GM13976 (cell line): ENCODE results near the gene DYNLRB1.
"Not testable (repeated sequence)": the region's sequence is repeated elsewhere in the genome, so short reads cannot be mapped to it uniquely, and the experiment has no call there.

Experiments used
- DNase-seq: peaks from one replicate; pipeline ENCODE4 v3.0.0; 2012; ENCODE audit warnings: low spot score
- CTCF ChIP-seq: IDR thresholded peaks from 2 replicates; pipeline ENCODE4 v1.5.1; 2012; ENCODE audit warnings: borderline replicate concordance, mild to moderate bottlenecking; ENCODE audit not compliant: insufficient read depth; ENCODE audit errors: extremely low read depth, missing control alignments, control extremely low read depth
- in situ Hi-C: fragments of 300-500 bp; cut with MboI; formaldehyde crosslinking; loops from one replicate; pipeline ENCODE4 v1.12.0; 2022; ENCODE audit warnings: low sequenced_read_pairs, mixed read lengths, inconsistent platforms; ENCODE audit not compliant: unreplicated experiment

The DYNLRB1 gene

GRCh38 chr20:34485068-34485634 is 31.1 kb upstream of the DYNLRB1 start:
- no peak for DNase-seq
- in situ Hi-C loops: no loop called here
- TF ChIP-seq CTCF: no peak

DNA sequence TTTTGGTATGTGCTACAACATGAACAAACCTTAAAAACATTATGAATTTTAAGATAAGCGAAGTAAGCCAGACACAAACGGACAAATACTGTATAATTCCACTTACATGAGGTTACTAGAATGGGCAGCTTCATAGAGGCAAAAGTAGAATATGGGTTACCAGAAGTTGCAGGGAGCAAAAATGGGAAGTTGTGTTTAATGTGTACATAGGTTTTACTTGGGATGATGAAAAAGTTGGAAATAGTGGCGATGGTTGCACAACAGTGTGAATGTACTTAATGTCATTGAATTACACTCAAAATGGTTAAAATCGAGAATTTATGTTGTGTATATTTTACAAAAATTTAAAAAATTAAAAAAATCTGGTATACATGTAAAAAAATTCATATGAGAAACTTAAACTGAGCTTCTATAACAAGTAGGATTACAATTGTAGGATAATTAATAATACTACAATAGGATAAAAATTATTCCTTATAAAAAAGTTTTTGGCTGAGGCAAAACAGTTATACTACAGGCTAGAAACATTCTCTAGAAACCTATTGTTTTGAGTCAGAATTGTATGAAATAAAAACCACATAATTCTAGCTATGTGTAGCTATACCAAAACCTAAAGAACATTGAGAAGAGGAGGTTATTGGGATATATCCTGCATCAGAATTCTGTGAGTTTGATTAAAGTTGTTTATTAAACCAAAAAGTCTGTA is 24.8 kb upstream of the DYNLRB1 start:
- TF ChIP-seq CTCF: no peak
- no peak for DNase-seq
- in situ Hi-C loops: no loop called here

GRCh38 chr20:34491932-34492509 is 24.2 kb upstream of the DYNLRB1 start:
- in situ Hi-C loops: no loop called here
- TF ChIP-seq CTCF: no peak
- no peak for DNase-seq

GRCh38 chr20:34493646-34494045 is 22.6 kb upstream of the DYNLRB1 start:
- in situ Hi-C loops: no loop called here
- no peak for DNase-seq
- no peak for TF ChIP-seq CTCF

- in situ Hi-C loops: no loop called here
- TF ChIP-seq CTCF: no peak
- DNase-seq: no peak
Measured at GRCh38 chr20:34495307-34495706, 20.9 kb upstream of the DYNLRB1 start.

DNA sequence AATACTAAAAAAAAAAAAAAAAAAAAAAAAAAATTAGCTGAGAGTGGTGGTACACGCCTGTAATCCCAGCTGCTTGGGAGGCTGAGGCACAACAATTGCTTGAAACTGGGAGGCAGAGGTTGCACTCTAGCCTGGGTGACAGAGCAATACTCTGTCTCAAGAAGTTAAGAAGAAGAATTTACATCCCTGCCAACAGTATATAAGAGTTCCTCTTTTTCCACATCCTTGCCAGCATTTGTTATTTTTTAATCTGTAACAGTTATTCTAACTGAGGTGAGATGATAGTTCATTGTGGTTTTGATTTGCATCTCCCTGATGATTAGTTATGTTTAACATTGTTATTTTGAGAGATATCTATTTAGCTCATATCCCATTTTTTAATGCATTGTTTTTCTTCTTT is 20.3 kb upstream of the DYNLRB1 start:
- in situ Hi-C loops: no loop called here
- no peak for DNase-seq
- TF ChIP-seq CTCF: no peak

DNA sequence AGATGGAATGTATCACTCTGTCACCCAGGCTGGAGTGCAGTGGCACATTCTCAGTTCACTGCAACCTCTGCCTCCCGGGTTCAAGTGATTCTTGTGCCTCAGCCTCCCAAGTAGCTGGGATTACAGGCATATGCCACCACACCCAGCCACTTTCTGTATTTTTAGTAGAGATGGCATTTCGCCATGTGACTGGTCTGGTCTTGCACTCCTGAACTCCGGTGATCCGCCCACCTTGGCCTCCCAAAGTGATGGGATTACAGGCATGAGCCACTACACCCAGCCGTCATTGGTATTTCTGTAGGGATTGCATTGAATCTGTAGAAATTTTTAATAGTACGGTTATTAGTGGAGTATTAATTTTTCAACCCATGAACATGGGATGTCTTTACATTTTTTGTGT is 18.6 kb upstream of the DYNLRB1 start:
- DNase-seq, in situ Hi-C loops: not testable (repeated sequence)
